HG03103 (cell line): ENCODE measurements around the gene ZNF438.
"Not testable (repeated sequence)": the region's sequence is repeated elsewhere in the genome, so short reads cannot be mapped to it uniquely, and the experiment has no call there.

Experiments
- ATAC-seq: cut with Tn5 transposase; IDR thresholded peaks from one replicate; pipeline ENCODE4 v1.9.1; 2021; ENCODE audit warnings: low read depth; ENCODE audit not compliant: unreplicated experiment

The ZNF438 gene

GRCh38 chr10:31055573-31056251 lies 24.0 kb upstream of the ZNF438 start:
- no peak for ATAC-seq

- no peak for ATAC-seq
Measured at GRCh38 chr10:31051703-31052102, 20.0 kb upstream of the ZNF438 start.

GRCh38 chr10:31042670-31043069 lies 11.0 kb upstream of the ZNF438 start:
- ATAC-seq, result no peak

GRCh38 chr10:31041011-31041410 lies 9.3 kb upstream of the ZNF438 start:
- no peak for ATAC-seq

GRCh38 chr10:31039006-31039405 lies 7.3 kb upstream of the ZNF438 start:
- not testable (repeated sequence) for ATAC-seq

GRCh38 chr10:31037749-31038148 lies 6.1 kb upstream of the ZNF438 start:
- no peak for ATAC-seq

GRCh38 chr10:31036209-31036608 lies 4.5 kb upstream of the ZNF438 start:
- ATAC-seq, result no peak

- ATAC-seq, result no peak
Measured at GRCh38 chr10:31035266-31035798, 3.7 kb upstream of the ZNF438 start.

GRCh38 chr10:31034098-31034909 lies 2.6 kb upstream of the ZNF438 start:
- ATAC-seq, result no peak

GRCh38 chr10:31033147-31033546 lies 1.5 kb upstream of the ZNF438 start:
- ATAC-seq, result no peak

GRCh38 chr10:31032258-31033132 lies 830 bp upstream of the ZNF438 start:
- peak; percentile 68 for ATAC-seq

- ATAC-seq, result no peak
Measured at GRCh38 chr10:31031205-31031557, 484 bp downstream of the ZNF438 start.

GRCh38 chr10:31030800-31031199 lies 865 bp downstream of the ZNF438 start:
- ATAC-seq, result no peak

GRCh38 chr10:31030260-31030659 lies 1.4 kb downstream of the ZNF438 start:
- no peak for ATAC-seq

- ATAC-seq, result no peak
Measured at GRCh38 chr10:31028081-31028480, 3.6 kb downstream of the ZNF438 start.

GRCh38 chr10:31026279-31026678 lies 5.4 kb downstream of the ZNF438 start:
- ATAC-seq, result not testable (repeated sequence)

- no peak for ATAC-seq
Measured at GRCh38 chr10:31025142-31025541, 6.5 kb downstream of the ZNF438 start.

- no peak for ATAC-seq
Measured at GRCh38 chr10:31023558-31023957, 8.1 kb downstream of the ZNF438 start.

- ATAC-seq, result no peak
Measured at GRCh38 chr10:31020209-31020608, 11.5 kb downstream of the ZNF438 start.

GRCh38 chr10:31018962-31019361 lies 12.7 kb downstream of the ZNF438 start:
- no peak for ATAC-seq

- no peak for ATAC-seq
Measured at GRCh38 chr10:31018356-31018750, 13.3 kb downstream of the ZNF438 start.
